ENCODE results near the gene RELN.

- TF ChIP-seq CTCF (IDR thresholded peaks at IDR 0.05; ENCODE audit: low read length): no peak
- TF ChIP-seq EZH2 (IDR thresholded peaks at IDR 0.05; ENCODE audit: borderline replicate concordance, low read length): no peak
These were observed 447.5 kb downstream of the RELN start for GRCh38 chr7:103541947-103542346.

Data from OCI-LY1 (cell line).